NT2/D1 (cell line): ENCODE data around the gene APOA4.

Experiments used
- DNase-seq: peaks from one replicate; pipeline ENCODE4 v3.0.0-alpha.2; 2011; ENCODE audit warnings: low read depth, low spot score
- H3K27me3 ChIP-seq: 2 replicates; pipeline ENCODE4 v1.6.0; 2011; ENCODE audit warnings: mild to moderate bottlenecking; ENCODE audit not compliant: insufficient read length, insufficient read depth
- H3K36me3 ChIP-seq: 2 replicates; pipeline ENCODE4 v1.6.1; 2011; ENCODE audit warnings: mild to moderate bottlenecking, low read length, mixed read lengths; ENCODE audit not compliant: insufficient read depth, insufficient read length
- H3K4me1 ChIP-seq: 2 replicates; pipeline ENCODE4 v1.5.1; 2011; ENCODE audit not compliant: insufficient read depth, insufficient read length
- H3K4me3 ChIP-seq: 2 replicates; pipeline ENCODE4 v1.5.1; 2011; ENCODE audit warnings: low read depth; ENCODE audit not compliant: insufficient read length
- H3K9ac ChIP-seq: 2 replicates; pipeline ENCODE4 v1.6.0; 2011; ENCODE audit warnings: low read depth; ENCODE audit not compliant: insufficient read length
- H3K9me3 ChIP-seq: 2 replicates; pipeline ENCODE4 v1.5.1; 2011; ENCODE audit warnings: mild to moderate bottlenecking, low read length; ENCODE audit not compliant: insufficient read depth
- SUZ12 ChIP-seq: IDR thresholded peaks from 2 replicates; pipeline ENCODE4 v1.6.1; 2011; ENCODE audit not compliant: insufficient read length, insufficient read depth; ENCODE audit errors: extremely low read depth
- YY1 ChIP-seq: IDR thresholded peaks from 2 replicates; pipeline ENCODE4 v1.6.1; 2011; ENCODE audit not compliant: insufficient read length, insufficient read depth
- ZNF274 ChIP-seq: IDR thresholded peaks from 2 replicates; pipeline ENCODE4 v1.6.1; 2011; ENCODE audit warnings: mild to moderate bottlenecking, low read depth, low read length

APOA4 gene

DNA sequence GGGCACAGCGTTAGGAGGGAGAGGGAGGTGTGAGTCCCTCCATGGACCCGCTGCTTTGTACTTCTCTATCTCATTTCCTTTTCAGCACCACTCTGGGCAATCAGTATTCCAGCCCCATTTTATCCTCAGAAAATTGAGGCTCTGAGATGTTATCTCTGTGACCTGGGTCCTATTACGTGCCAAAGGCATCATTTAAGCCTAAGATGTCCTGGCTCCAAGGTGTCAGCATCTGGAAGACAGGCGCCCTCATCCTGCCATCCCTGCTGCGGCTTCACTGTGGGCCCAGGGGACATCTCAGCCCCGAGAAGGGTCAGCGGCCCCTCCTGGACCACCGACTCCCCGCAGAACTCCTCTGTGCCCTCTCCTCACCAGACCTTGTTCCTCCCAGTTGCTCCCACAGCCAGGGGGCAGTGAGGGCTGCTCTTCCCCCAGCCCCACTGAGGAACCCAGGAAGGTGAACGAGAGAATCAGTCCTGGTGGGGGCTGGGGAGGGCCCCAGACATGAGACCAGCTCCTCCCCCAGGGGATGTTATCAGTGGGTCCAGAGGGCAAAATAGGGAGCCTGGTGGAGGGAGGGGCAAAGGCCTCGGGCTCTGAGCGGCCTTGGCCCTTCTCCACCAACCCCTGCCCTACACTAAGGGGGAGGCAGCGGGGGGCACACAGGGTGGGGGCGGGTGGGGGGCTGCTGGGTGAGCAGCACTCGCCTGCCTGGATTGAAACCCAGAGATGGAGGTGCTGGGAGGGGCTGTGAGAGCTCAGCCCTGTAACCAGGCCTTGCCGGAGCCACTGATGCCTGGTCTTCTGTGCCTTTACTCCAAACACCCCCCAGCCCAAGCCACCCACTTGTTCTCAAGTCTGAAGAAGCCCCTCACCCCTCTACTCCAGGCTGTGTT is 5.8 kb upstream of the APOA4 start:
- Histone ChIP-seq H3K27me3 (peaks cover 11% of the 10 kb centered on the region), H3K9me3 (no peaks in the 10 kb centered on the region)
- DNase-seq = no peak

DNA sequence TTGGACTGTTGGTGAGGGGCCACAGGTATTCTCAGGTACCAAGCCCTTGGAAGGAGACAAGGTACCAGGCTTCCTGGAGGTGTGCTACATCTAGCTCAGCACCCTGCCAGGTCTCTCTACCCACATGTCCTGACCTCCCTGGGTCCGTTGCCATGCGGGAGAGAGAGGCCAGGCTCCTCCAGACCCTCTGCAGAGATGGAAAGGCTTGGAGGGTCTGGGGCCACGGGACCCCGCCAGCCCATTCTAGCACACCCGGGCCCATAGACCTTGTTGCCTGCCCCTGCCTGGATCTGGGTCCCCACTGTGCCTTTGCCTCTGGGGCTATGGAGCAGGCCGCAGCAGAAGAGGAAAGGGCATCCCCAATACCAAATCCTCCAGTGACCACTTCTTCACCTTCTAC is 4.4 kb upstream of the APOA4 start:
- Histone ChIP-seq H3K9me3 (no peaks in the 10 kb centered on the region), H3K4me3 (no peak overlapping the region), H3K36me3 (no peaks in the 10 kb centered on the region), H3K27me3 (peaks cover 11% of the 10 kb centered on the region), H3K9ac (no peak overlapping the region), H3K4me1 (peaks cover 18% of the 10 kb centered on the region)
- no peak for TF ChIP-seq SUZ12
- no peak for TF ChIP-seq YY1
- no peak for DNase-seq

More for the DNA sequence above, 5.8 kb upstream of the APOA4 start:
- Histone ChIP-seq H3K4me1 (peaks cover 15% of the 10 kb centered on the region), H3K9ac (no peak overlapping the region), H3K36me3 (no peaks in the 10 kb centered on the region), H3K4me3 (no peak overlapping the region)
- TF ChIP-seq ZNF274 (no peak), SUZ12 (no peak), YY1 (no peak)

DNA sequence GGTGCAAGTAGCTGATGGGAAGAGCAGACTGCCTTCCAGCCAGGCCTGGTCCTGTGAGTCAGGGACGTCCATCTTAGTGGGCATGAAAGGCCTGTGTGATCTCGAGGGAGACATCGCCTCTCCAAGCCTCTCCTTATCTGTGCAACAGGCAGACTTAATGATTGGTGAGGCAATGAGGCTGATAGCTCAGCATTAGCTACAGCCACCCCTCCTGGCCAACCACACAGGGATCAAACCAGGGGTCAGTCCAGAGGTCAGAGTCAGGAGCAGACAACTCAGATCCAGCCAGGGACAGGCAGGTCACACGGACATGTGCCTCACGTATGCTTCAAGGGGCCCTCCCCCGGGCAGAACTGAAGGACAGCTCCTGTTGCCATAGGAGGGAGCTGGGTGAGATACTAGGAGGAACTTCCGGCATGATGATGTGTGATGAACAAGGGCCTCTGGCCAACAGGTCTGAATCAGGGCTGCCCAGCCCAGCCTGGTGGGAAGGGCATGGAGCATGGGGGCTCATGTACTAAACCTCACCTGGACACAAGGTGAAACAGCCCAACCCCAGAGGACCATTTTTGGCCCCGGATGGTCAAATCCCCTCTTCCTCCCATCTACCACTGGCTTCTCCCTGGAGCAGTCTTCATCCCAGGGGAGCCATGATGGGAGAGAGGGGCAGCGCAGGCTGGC is 3.8 kb upstream of the APOA4 start:
- TF ChIP-seq ZNF274 (no peak), YY1 (no peak), SUZ12 (no peak)
- Histone ChIP-seq H3K4me3 (no peak overlapping the region), H3K9ac (no peak overlapping the region), H3K4me1 (peaks cover 18% of the 10 kb centered on the region), H3K36me3 (no peaks in the 10 kb centered on the region), H3K27me3 (peaks cover 11% of the 10 kb centered on the region), H3K9me3 (no peaks in the 10 kb centered on the region)
- no peak for DNase-seq

DNA sequence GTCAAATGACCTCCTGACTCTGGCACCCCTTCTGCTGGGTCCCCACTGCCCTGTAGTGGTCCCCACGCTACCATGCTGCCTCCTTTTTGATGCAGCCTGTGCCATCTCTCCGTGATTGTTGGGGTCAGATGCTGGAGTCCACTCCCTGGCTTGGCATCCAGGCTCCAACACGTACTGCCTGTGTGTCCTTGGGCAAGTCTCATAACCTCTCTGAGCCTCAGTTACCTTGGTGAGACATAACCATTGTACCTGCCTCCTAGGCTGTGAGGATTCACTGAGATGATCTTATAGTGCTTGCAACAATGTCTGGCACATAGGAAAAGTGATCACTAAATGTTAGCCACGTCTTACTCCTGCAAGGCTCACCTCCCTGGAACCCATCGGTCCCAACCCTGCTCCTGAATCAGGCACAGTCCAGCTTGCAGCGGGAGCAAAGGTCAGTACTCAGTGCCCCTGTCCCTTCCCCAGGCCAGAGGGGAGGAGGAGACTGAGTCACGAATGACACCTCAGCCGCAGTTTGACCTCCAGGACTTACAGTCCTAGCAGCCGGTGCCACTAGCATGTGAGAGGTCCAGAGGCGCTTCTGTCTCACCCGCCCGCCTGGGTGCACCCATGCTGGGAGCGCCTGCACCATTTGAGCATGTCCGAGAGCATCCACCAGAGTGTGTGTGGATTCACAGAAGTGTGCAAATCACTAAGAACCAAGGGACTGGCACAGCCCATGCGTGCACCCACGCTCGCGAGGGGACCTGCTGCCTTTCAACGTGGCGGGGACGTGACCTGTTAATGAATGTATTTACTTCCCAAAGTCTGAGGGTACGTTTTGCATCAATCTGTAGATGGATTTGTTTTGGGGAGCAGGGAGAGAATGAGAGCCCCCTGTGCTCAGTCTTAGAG is 3.0 kb upstream of the APOA4 start:
- Histone ChIP-seq H3K4me1 (peaks cover 18% of the 10 kb centered on the region), H3K4me3 (no peak overlapping the region), H3K27me3 (peaks cover 11% of the 10 kb centered on the region), H3K36me3 (no peaks in the 10 kb centered on the region), H3K9ac (no peak overlapping the region), H3K9me3 (no peaks in the 10 kb centered on the region)
- DNase-seq = no peak
- TF ChIP-seq YY1 (no peak), ZNF274 (no peak), SUZ12 (no peak)

DNA sequence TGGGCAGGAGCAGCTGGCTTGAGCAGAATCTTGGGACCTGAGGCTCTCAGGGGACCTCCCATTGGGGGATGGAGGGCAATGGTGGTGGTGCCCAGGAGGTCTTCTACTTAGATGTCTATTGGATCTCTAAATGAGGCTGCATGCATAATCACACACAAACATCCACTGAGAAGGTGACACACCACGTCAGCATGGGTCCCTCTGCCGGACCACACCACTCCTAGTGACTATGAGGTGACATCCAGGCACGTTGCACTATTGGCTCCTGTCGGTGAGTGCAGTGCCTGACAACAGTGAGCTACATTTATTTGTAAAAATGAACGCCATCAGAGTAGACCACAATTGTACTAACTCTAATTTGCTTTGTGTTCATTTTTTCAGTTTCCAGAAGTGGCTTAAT is 2.3 kb upstream of the APOA4 start:
- H3K27me3 ChIP-seq = peaks cover 11% of the 10 kb centered on the region
- no peak overlapping the region for H3K9ac ChIP-seq
- no peaks in the 10 kb centered on the region for H3K9me3 ChIP-seq
- no peak for DNase-seq
- no peak overlapping the region for H3K4me3 ChIP-seq
- H3K4me1 ChIP-seq = peaks cover 18% of the 10 kb centered on the region
- H3K36me3 ChIP-seq = no peaks in the 10 kb centered on the region
- TF ChIP-seq YY1 (no peak), ZNF274 (no peak), SUZ12 (no peak)

DNA sequence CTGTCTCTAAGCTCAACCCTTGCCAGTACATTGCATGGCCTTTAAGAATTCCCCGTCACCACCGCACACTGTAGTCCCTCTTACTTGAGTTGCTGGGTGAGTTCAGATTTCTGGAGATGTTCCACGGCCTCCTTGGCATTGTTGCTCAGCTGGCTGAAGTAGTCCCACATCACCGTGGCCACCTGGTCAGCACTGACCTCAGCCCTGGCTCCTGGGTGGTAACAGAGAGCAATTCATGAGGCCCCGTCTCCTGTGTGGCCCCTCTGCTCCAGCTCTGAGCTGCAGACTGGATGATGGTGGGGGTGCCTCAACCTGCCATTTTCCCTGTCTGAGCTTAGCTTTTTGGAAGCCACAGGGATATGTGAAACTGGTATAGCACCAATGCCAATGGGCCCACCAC is 529 bp downstream of the APOA4 start:
- H3K9me3 ChIP-seq = no peaks in the 10 kb centered on the region
- no peak overlapping the region for H3K4me3 ChIP-seq
- H3K9ac ChIP-seq = no peak overlapping the region
- peaks cover 12% of the 10 kb centered on the region for H3K4me1 ChIP-seq
- H3K36me3 ChIP-seq = no peaks in the 10 kb centered on the region
- no peak for TF ChIP-seq SUZ12
- TF ChIP-seq ZNF274 = no peak
- TF ChIP-seq YY1 = no peak
- peaks cover 11% of the 10 kb centered on the region for H3K27me3 ChIP-seq
- DNase-seq = no peak

DNA sequence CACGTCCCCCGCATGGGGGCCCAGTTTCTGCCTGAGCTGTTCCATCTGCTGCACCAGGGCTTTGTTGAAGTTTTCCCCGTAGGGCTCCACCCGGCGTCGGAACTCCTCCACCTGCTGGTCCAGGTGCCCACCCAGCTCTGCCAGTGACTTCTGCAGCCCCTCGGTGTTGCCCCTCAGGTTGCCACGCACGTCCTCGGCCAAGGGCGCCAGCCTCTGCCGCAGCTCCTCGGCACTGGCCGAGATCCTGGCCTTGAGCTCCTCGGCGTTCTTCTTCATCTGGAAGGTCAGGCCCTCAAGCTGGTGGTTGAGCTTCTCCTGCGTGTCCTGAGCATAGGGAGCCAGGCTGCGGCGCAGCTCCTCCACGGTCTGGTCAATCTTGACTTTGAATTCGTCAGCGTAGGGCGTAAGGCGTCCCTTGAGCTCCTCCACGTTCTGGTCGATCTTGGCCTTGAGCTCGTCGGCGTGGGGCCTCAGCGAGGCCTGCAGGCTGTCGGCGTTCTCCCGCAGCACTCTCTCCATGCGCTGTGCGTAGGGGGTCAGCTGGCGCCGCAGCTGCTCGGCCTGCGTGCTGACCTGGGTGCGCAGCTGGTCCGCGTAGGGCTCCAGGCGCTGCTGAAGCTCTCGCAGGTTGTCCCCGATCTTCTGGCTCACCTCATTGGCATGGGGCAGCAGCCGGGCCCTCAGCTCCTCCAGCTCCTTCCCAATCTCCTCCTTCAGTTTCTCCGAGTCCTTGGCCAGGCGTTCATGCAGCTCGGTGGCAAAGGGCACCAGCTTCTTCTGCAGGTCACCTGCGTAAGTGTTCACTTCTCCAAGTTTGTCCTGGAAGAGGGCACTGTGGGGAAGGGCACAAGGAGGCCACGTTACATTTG is 1.8 kb downstream of the APOA4 start:
- no peak for TF ChIP-seq ZNF274
- no peak for TF ChIP-seq YY1
- no peak for TF ChIP-seq SUZ12
- DNase-seq = no peak
- no peaks in the 10 kb centered on the region for H3K9me3 ChIP-seq
- no peak overlapping the region for H3K9ac ChIP-seq
- peaks cover 5% of the 10 kb centered on the region for H3K4me1 ChIP-seq
- H3K4me3 ChIP-seq = no peak overlapping the region
- H3K36me3 ChIP-seq = no peaks in the 10 kb centered on the region
- H3K27me3 ChIP-seq = peaks cover 10% of the 10 kb centered on the region
